K562 (cell line): ENCODE results near the gene DAPK2. TPM values are rescaled to one million over a fixed set of nuclear protein-coding genes. Genes with fewer than 3 reads are reported as not detected.
A peak's percentile ranks its signal among the peaks of the same experiment; 100 is the strongest.

Source experiments
- ETV1 ChIP-seq: fragments of 450-650 bp; conservative IDR thresholded peaks from 2 replicates; pipeline ENCODE4 v1.6.1; 2016; ENCODE audit warnings: missing genetic modification characterization, control low read depth, low read depth, missing compliant biosample characterization
- GABPB2 ChIP-seq: fragments of 250-450 bp; sonication (Bioruptor Pico); conservative IDR thresholded peaks from 2 replicates; pipeline ENCODE4 v1.5.1; 2021; ENCODE audit warnings: mild to moderate bottlenecking
- HSF4 ChIP-seq: fragments of 250-450 bp; sonication (Bioruptor Pico); IDR thresholded peaks from 2 replicates; pipeline ENCODE4 v2.1.2; 2022; ENCODE audit warnings: mild to moderate bottlenecking, moderate library complexity, borderline replicate concordance
- IFI16 ChIP-seq: fragments of 250-450 bp; sonication (Bioruptor Pico); IDR thresholded peaks from 2 replicates; pipeline ENCODE4 v2.1.2; 2022; ENCODE audit warnings: mild to moderate bottlenecking, inconsistent platforms
- MBD1 ChIP-seq: fragments of 250-450 bp; sonication (Bioruptor Pico); IDR thresholded peaks from 2 replicates; pipeline ENCODE4 v1.8.0; 2022; ENCODE audit warnings: inconsistent platforms
- MEIS2 ChIP-seq: fragments of 450-650 bp; IDR thresholded peaks from 2 replicates; pipeline ENCODE4 v1.6.1; 2014; ENCODE audit warnings: mild to moderate bottlenecking; ENCODE audit not compliant: partially characterized antibody
- MYNN ChIP-seq, 2 experiments: sonication (generic); formaldehyde crosslinking in 1 of 2; IDR thresholded peaks; 2 replicates each; pipeline versions ENCODE4 v1.5.0 to v1.6.1; 2016 to 2020; ENCODE audit warnings: antibody characterized with exemption in 1 of 2, missing genetic modification reagents in 1 of 2
- PHF21A ChIP-seq: fragments of 450-650 bp; IDR thresholded peaks from 2 replicates; pipeline ENCODE4 v1.6.1; 2017; ENCODE audit warnings: low read depth, borderline replicate concordance
- PTRF ChIP-seq: fragments of 450-650 bp; IDR thresholded peaks from 2 replicates; pipeline ENCODE4 v1.6.1; 2016; ENCODE audit warnings: mild to moderate bottlenecking, missing genetic modification characterization, missing compliant biosample characterization
- RFX5 ChIP-seq: IDR thresholded peaks from 2 replicates; pipeline ENCODE4 v1.6.1; 2011; ENCODE audit warnings: low read depth, mild to moderate bottlenecking, improper control_type of control experiment, low read length
- RUNX1 ChIP-seq: sonication (generic); IDR thresholded peaks from 2 replicates; pipeline ENCODE4 v1.6.1; 2016; ENCODE audit warnings: antibody characterized with exemption, low read depth
- SNRNP70 ChIP-seq: fragments of 200-400 bp; formaldehyde crosslinking; optimal IDR thresholded peaks from 2 replicates; pipeline ENCODE3; 2017; ENCODE audit warnings: low read depth, low read length
- TCF3 ChIP-seq: sonication (generic); formaldehyde crosslinking; IDR thresholded peaks from 2 replicates; pipeline ENCODE4 v1.4.0; 2020; ENCODE audit warnings: mild to moderate bottlenecking, missing genetic modification reagents
- YBX1 ChIP-seq: fragments of 450-650 bp; IDR thresholded peaks from 2 replicates; pipeline ENCODE4 v1.7.1; 2016; ENCODE audit warnings: mild to moderate bottlenecking
- YY1 ChIP-seq, 3 experiments: IDR thresholded peaks; 2 replicates each; pipeline ENCODE4 v1.6.1; 2011; ENCODE audit warnings: low read length in 2 of 3, mild to moderate bottlenecking in 2 of 3, moderate library complexity in 2 of 3, borderline replicate concordance in 1 of 3, control low read depth in 1 of 3, low read depth in 1 of 3; ENCODE audit not compliant: insufficient read depth in 3 of 3, insufficient replicate concordance in 2 of 3, control insufficient read depth in 1 of 3, insufficient read length in 1 of 3; ENCODE audit errors: extremely low read depth in 1 of 3
- ZBED1 ChIP-seq: IDR thresholded peaks from 2 replicates; pipeline ENCODE4 v1.6.1; 2014
- ZEB2 ChIP-seq: fragments of 450-650 bp; IDR thresholded peaks from 2 replicates; pipeline ENCODE4 v1.6.1; 2016
- ZNF655 ChIP-seq: fragments of 250-450 bp; sonication (Bioruptor Pico); IDR thresholded peaks from 2 replicates; pipeline ENCODE4 v1.5.0; 2021
- ZNF75A ChIP-seq: fragments of 450-650 bp; formaldehyde crosslinking; IDR thresholded peaks from 2 replicates; pipeline ENCODE4 v1.4.0; 2020; ENCODE audit warnings: mild to moderate bottlenecking
- polyA plus RNA-seq, 8 experiments: library from polyadenylated mRNA; depleted of rRNA in 4 of 8; stranded (reverse) in 5 of 8; unstranded in 3 of 8; fragments of >200 nt; fragmentation: Nextera tagmentation in 2 of 8; fragmentation: Illumina TruSeq in 1 of 8; extraction: Ambion mirVana in 2 of 8; extraction: Trizol in 1 of 8; gene quantifications; 2 replicates each; pipeline versions ENCODE4 v1.2.1 to v1.2.3, GENCODE V29; 2011 to 2014; ENCODE audit warnings: inconsistent platforms in 1 of 8, missing spikeins in 1 of 8
- total RNA-seq, 7 experiments: library from RNA; depleted of rRNA in 6 of 7; stranded (reverse); fragments of >200 nt in 6 of 7; fragmentation: Illumina TruSeq in 2 of 7; extraction: Trizol in 2 of 7; gene quantifications; 2 replicates each; pipeline versions ENCODE4 v1.2.1 to v1.2.3, GENCODE V29; 2011 to 2021; ENCODE audit warnings: low replicate concordance in 1 of 7
- TF ChIP-seq, protein P1 (sequence below), 2 experiments: fragments of 450-650 bp in 1 of 2; IDR thresholded peaks; 2 replicates each; pipeline ENCODE4 v1.6.1; 2011 to 2017; ENCODE audit warnings: low read depth in 2 of 2, antibody characterized with exemption in 1 of 2, borderline replicate concordance in 1 of 2, low read length in 1 of 2, mild to moderate bottlenecking in 1 of 2, mixed read lengths in 1 of 2; ENCODE audit not compliant: control insufficient read depth in 1 of 2

Gene DAPK2
- total and polyA plus RNA-seq, 9 of the 15 experiments (the other 6 are each of a cell fraction or from before 2014, with no cell fraction given): 0.14 to 5.2 (median 2.2) TPM

GRCh38 chr15:64004587-64004986, 41.7 kb downstream of the DAPK2 start (continued):
- no peak for TF ChIP-seq RFX5
- no peak for TF ChIP-seq ZNF655 (CRISPR knock-in tag)
- no peak for TF ChIP-seq MBD1 (CRISPR knock-in tag)
- TF ChIP-seq SNRNP70: no peak
- TF ChIP-seq YY1 (IDR thresholded peaks at IDR 0.05; ENCODE audit: borderline replicate concordance in 1 of 3, control insufficient read depth in 1 of 3, extremely low read depth in 1 of 3, insufficient read depth in 3 of 3, insufficient read length in 1 of 3, insufficient replicate concordance in 2 of 3, low read depth in 1 of 3, low read length in 2 of 3): no peak
- TF ChIP-seq HSF4 (CRISPR knock-in tag): no peak
- TF ChIP-seq MEIS2: peak; percentile 18
- TF ChIP-seq ETV1 (tag): no peak
- no peak for TF ChIP-seq ZBED1
- no peak for TF ChIP-seq RUNX1
- TF ChIP-seq YBX1: no peak
- no peak for TF ChIP-seq PHF21A
- no peak for TF ChIP-seq GABPB2 (CRISPR knock-in tag)
- TF ChIP-seq MYNN (IDR thresholded peaks at IDR 0.05): no peak
- TF ChIP-seq MYNN (CRISPR knock-in tag; IDR thresholded peaks at IDR 0.05): no peak
- TF ChIP-seq ZEB2: peak; percentile 82
- TF ChIP-seq PTRF: no peak
- TF ChIP-seq, protein P1, sequence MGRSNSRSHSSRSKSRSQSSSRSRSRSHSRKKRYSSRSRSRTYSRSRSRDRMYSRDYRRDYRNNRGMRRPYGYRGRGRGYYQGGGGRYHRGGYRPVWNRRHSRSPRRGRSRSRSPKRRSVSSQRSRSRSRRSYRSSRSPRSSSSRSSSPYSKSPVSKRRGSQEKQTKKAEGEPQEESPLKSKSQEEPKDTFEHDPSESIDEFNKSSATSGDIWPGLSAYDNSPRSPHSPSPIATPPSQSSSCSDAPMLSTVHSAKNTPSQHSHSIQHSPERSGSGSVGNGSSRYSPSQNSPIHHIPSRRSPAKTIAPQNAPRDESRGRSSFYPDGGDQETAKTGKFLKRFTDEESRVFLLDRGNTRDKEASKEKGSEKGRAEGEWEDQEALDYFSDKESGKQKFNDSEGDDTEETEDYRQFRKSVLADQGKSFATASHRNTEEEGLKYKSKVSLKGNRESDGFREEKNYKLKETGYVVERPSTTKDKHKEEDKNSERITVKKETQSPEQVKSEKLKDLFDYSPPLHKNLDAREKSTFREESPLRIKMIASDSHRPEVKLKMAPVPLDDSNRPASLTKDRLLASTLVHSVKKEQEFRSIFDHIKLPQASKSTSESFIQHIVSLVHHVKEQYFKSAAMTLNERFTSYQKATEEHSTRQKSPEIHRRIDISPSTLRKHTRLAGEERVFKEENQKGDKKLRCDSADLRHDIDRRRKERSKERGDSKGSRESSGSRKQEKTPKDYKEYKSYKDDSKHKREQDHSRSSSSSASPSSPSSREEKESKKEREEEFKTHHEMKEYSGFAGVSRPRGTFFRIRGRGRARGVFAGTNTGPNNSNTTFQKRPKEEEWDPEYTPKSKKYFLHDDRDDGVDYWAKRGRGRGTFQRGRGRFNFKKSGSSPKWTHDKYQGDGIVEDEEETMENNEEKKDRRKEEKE (IDR thresholded peaks at IDR 0.05; ENCODE audit: borderline replicate concordance in 1 of 2, control insufficient read depth in 1 of 2, low read depth in 2 of 2, low read length in 1 of 2): no peak
- no peak for TF ChIP-seq TCF3 (CRISPR knock-in tag)
- no peak for TF ChIP-seq ZNF75A
- TF ChIP-seq IFI16 (CRISPR knock-in tag): no peak
